PC-3 (cell line): ENCODE data around the gene CCNE1. TPM values are rescaled to one million over a fixed set of nuclear protein-coding genes. Genes with fewer than 3 reads are reported as not detected.
A peak's percentile ranks its signal among the peaks of the same experiment; 100 is the strongest.

Source experiments
- ATAC-seq: fragments of 200-7000 bp; cut with Tn5 transposase; 2 replicates; pipeline ENCODE4 v1.9.1; 2020; ENCODE audit warnings: mild to moderate bottlenecking, moderate library complexity
- BruUV-seq: library from RNA; stranded (reverse); fragments of 400-500 nt; replicated peaks from 2 replicates; lab custom pipeline; 2021; lab: Mats Ljungman, UMichigan
- CTCF ChIA-PET: fragments of 300-600 bp; sonication (Branson Sonifier 250); formaldehyde crosslinking; loops from one replicate; lab custom pipeline; 2022; ENCODE audit warnings: antibody characterized with exemption; lab: Charles Lee
- POLR2A ChIA-PET: fragments of 300-600 bp; sonication (Branson Sonifier 250); formaldehyde crosslinking; loops from one replicate; lab custom pipeline; 2022; ENCODE audit warnings: antibody characterized with exemption; ENCODE audit not compliant: unreplicated experiment; lab: Charles Lee
- DNase-seq: peaks from one replicate; pipeline ENCODE4 v3.0.0-alpha.2; 2015
- H2AFZ ChIP-seq: fragments of 300-600 bp; sonication (generic); 2 replicates; pipeline ENCODE4 v1.6.0; 2016; ENCODE audit warnings: antibody characterized with exemption, low read length
- H3F3A ChIP-seq: fragments of 300-600 bp; sonication (generic); one replicate; pipeline ENCODE4 v1.6.0; 2017; ENCODE audit warnings: antibody characterized with exemption, low read length, control low read depth, mild to moderate bottlenecking; ENCODE audit not compliant: unreplicated experiment
- H3K27ac ChIP-seq: fragments of 300-600 bp; sonication (generic); 2 replicates; pipeline ENCODE4 v1.5.1; 2016; ENCODE audit warnings: mild to moderate bottlenecking, low read length
- H3K27me3 ChIP-seq: fragments of 300-600 bp; sonication (generic); 2 replicates; pipeline ENCODE4 v1.6.1; 2016; ENCODE audit warnings: low read length, mixed read lengths
- H3K36me3 ChIP-seq: fragments of 300-600 bp; sonication (generic); 2 replicates; pipeline ENCODE4 v1.6.1; 2016; ENCODE audit warnings: low read depth, mixed run types, low read length, mixed read lengths
- H3K4me1 ChIP-seq: fragments of 300-600 bp; sonication (generic); 2 replicates; pipeline ENCODE4 v1.5.1; 2016; ENCODE audit warnings: low read length; ENCODE audit not compliant: insufficient read depth
- H3K4me2 ChIP-seq: fragments of 300-600 bp; sonication (generic); 2 replicates; pipeline ENCODE4 v1.6.0; 2016; ENCODE audit warnings: low read length
- H3K4me3 ChIP-seq: fragments of 300-600 bp; sonication (generic); 2 replicates; pipeline ENCODE4 v1.5.1; 2016; ENCODE audit warnings: mild to moderate bottlenecking, low read length, mixed read lengths
- H3K79me2 ChIP-seq: fragments of 300-600 bp; sonication (generic); 2 replicates; pipeline ENCODE4 v1.6.1; 2017; ENCODE audit warnings: low read length, mixed read lengths
- H3K9ac ChIP-seq: fragments of 300-600 bp; sonication (generic); 2 replicates; pipeline ENCODE4 v1.6.0; 2016; ENCODE audit warnings: mild to moderate bottlenecking, low read length
- H3K9me2 ChIP-seq: fragments of 300-600 bp; sonication (generic); replicated peaks from 2 replicates; pipeline ENCODE4 v1.6.1; 2016; ENCODE audit warnings: mixed run types, low read length, mixed read lengths
- H3K9me3 ChIP-seq: fragments of 300-600 bp; sonication (generic); 2 replicates; pipeline ENCODE4 v1.6.1; 2016; ENCODE audit warnings: low read length, mixed read lengths
- H4K20me1 ChIP-seq: fragments of 300-600 bp; sonication (generic); 2 replicates; pipeline ENCODE4 v1.6.1; 2016; ENCODE audit warnings: low read length, mixed read lengths
- EZH2 ChIP-seq: fragments of 300-600 bp; sonication (generic); IDR thresholded peaks from one replicate; pipeline ENCODE4 v1.6.1; 2017; ENCODE audit warnings: antibody characterized with exemption, mild to moderate bottlenecking, low read length; ENCODE audit not compliant: unreplicated experiment
- EZH2phosphoT487 ChIP-seq: fragments of 300-600 bp; sonication (generic); IDR thresholded peaks from 2 replicates; pipeline ENCODE4 v1.6.1; 2018; ENCODE audit warnings: mild to moderate bottlenecking, antibody characterized with exemption, low read length, borderline replicate concordance
- intact Hi-C: fragments of 100-400 bp; cut with micrococcal nuclease; formaldehyde crosslinking; loops from 2 replicates; pipeline ENCODE4 v1.9.0; 2023
- total RNA-seq: library from RNA; depleted of rRNA; stranded (reverse); fragments of >200 nt; gene quantifications from 2 replicates; pipeline ENCODE4 v1.2.3, GENCODE V29; 2014
- TF ChIP-seq, protein P1 (sequence below): fragments of 300-600 bp; sonication (generic); conservative IDR thresholded peaks from 2 replicates; pipeline ENCODE4 v1.5.1; 2017; ENCODE audit warnings: antibody characterized with exemption, low read depth, mild to moderate bottlenecking, low read length

CCNE1 gene
- total RNA-seq, 1 experiment from 2014 or later: 10.9 TPM

GRCh38 chr19:29812080-29812880 is 489 bp downstream of the CCNE1 start:
- BruUV-seq: no TSS peak

DNA sequence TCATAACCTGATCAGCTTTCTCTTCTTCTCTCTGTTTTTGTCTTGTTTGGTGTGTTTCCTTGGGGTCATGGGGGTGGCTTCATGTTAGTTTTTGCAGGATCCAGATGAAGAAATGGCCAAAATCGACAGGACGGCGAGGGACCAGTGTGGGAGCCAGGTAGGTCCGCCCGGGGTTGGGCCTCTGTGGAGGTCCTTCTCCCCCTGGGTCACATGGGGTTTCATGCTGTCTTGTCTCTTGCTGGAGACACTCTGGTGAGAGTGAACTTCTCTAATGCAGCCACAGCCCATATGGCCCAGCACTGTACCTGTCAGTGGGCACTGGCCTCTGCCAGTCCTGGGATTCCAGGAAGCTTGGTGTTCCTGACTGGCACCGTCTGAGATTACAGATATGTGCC is 1.1 kb downstream of the CCNE1 start:
- no peaks in the 10 kb centered on the region for H3K79me2 ChIP-seq
- CTCF ChIA-PET: interaction anchor here (0.6 to 0.7 kb wide), 2 partner anchors 27 to 33 kb away, joined by 4 to 5 read pairs; no protein-coding TSS in a partner anchor
- DNase-seq (no peak), ATAC-seq (no peak)
- no peak overlapping the region for H3K27ac ChIP-seq
- H3K9me2 ChIP-seq: no peaks in the 10 kb centered on the region
- H4K20me1 ChIP-seq: no peaks in the 10 kb centered on the region
- no peaks in the 10 kb centered on the region for H3F3A ChIP-seq
- peak overlapping the region; percentile 67 for H3K4me3 ChIP-seq
- TSS peak; percentile 30 for BruUV-seq
- H3K36me3 ChIP-seq: no peaks in the 10 kb centered on the region
- H3K9me3 ChIP-seq: no peaks in the 10 kb centered on the region
- TF ChIP-seq, protein P1, sequence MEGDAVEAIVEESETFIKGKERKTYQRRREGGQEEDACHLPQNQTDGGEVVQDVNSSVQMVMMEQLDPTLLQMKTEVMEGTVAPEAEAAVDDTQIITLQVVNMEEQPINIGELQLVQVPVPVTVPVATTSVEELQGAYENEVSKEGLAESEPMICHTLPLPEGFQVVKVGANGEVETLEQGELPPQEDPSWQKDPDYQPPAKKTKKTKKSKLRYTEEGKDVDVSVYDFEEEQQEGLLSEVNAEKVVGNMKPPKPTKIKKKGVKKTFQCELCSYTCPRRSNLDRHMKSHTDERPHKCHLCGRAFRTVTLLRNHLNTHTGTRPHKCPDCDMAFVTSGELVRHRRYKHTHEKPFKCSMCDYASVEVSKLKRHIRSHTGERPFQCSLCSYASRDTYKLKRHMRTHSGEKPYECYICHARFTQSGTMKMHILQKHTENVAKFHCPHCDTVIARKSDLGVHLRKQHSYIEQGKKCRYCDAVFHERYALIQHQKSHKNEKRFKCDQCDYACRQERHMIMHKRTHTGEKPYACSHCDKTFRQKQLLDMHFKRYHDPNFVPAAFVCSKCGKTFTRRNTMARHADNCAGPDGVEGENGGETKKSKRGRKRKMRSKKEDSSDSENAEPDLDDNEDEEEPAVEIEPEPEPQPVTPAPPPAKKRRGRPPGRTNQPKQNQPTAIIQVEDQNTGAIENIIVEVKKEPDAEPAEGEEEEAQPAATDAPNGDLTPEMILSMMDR: no peak
- TF ChIP-seq EZH2 (no peak), EZH2phosphoT487 (no peak)
- intact Hi-C loops: no loop called here
- H2AFZ ChIP-seq: peak overlapping the region; percentile 50; the same call in 1 of the 2 replicates
- H3K4me1 ChIP-seq: peaks cover 5% of the 10 kb centered on the region; the same call in 1 of the 2 replicates
- POLR2A ChIA-PET: no interaction called here
- H3K4me2 ChIP-seq: peak overlapping the region; percentile 86
- H3K9ac ChIP-seq: peak overlapping the region; percentile 20; the same call in 1 of the 2 replicates
- no peaks in the 10 kb centered on the region for H3K27me3 ChIP-seq

More at GRCh38 chr19:29812080-29812880, 489 bp downstream of the CCNE1 start:
- H4K20me1 ChIP-seq: no peaks in the 10 kb centered on the region
- ChIA-PET POLR2A (no interaction called here), CTCF (interaction anchor here (0.7 kb wide), 1 partner anchor 33 kb away, joined by 5 read pairs; no protein-coding TSS in a partner anchor)
- peak; percentile 21 for ATAC-seq
- TF ChIP-seq, protein P1: no peak
- TF ChIP-seq EZH2 (no peak), EZH2phosphoT487 (no peak)
- H3K9me2 ChIP-seq: no peaks in the 10 kb centered on the region
- no peaks in the 10 kb centered on the region for H3F3A ChIP-seq
- H3K36me3 ChIP-seq: no peaks in the 10 kb centered on the region
- peaks cover 5% of the 10 kb centered on the region; the same call in 1 of the 2 replicates for H3K4me1 ChIP-seq
- H2AFZ ChIP-seq: peak overlapping the region; percentile 50; the same call in 1 of the 2 replicates
- H3K4me3 ChIP-seq: peak overlapping the region; percentile 67
- H3K9ac ChIP-seq: peak overlapping the region; percentile 20; the same call in 1 of the 2 replicates
- H3K27ac ChIP-seq: no peak overlapping the region
- peak overlapping the region; percentile 86 for H3K4me2 ChIP-seq
- H3K27me3 ChIP-seq: no peaks in the 10 kb centered on the region
- intact Hi-C loops: no loop called here
- no peak for DNase-seq
- no peaks in the 10 kb centered on the region for H3K79me2 ChIP-seq
- H3K9me3 ChIP-seq: no peaks in the 10 kb centered on the region
